Hepatocyte (in vitro differentiated cells): Measurements from ENCODE around the gene EXOC6. TPM values are rescaled to one million over a fixed set of nuclear protein-coding genes. Genes with fewer than 3 reads are reported as not detected.
"Not testable (repeated sequence)": the region's sequence is repeated elsewhere in the genome, so short reads cannot be mapped to it uniquely, and the experiment has no call there.

Experiments
- DNase-seq: peaks from one replicate; pipeline ENCODE4 v3.0.0-alpha.2; 2016; ENCODE audit warnings: low spot score
- H2AFZ ChIP-seq: fragments of 200-600 bp; sonication (generic); 2 replicates; pipeline ENCODE4 v1.6.0; 2016; ENCODE audit warnings: antibody characterized with exemption, mild to moderate bottlenecking
- H3K27ac ChIP-seq: fragments of 200-600 bp; sonication (generic); 2 replicates; pipeline ENCODE4 v1.5.1; 2016; ENCODE audit warnings: mild to moderate bottlenecking
- H3K27me3 ChIP-seq: fragments of 200-600 bp; sonication (generic); 2 replicates; pipeline ENCODE4 v1.6.1; 2016
- H3K36me3 ChIP-seq: fragments of 200-600 bp; sonication (generic); replicated peaks from 2 replicates; pipeline ENCODE4 v1.5.1; 2016; ENCODE audit warnings: low read depth; ENCODE audit not compliant: insufficient read depth
- H3K4me1 ChIP-seq: fragments of 200-600 bp; sonication (generic); 2 replicates; pipeline ENCODE4 v1.5.1; 2016; ENCODE audit warnings: mild to moderate bottlenecking, moderate library complexity; ENCODE audit not compliant: insufficient read depth
- H3K4me2 ChIP-seq: fragments of 200-600 bp; sonication (generic); 2 replicates; pipeline ENCODE4 v1.6.0; 2016
- H3K4me3 ChIP-seq: fragments of 200-600 bp; sonication (generic); 2 replicates; pipeline ENCODE4 v1.5.1; 2016; ENCODE audit warnings: mild to moderate bottlenecking
- H3K79me2 ChIP-seq: fragments of 200-600 bp; sonication (generic); 2 replicates; pipeline ENCODE4 v1.6.0; 2017; ENCODE audit warnings: mild to moderate bottlenecking
- H3K9me2 ChIP-seq: fragments of 200-600 bp; sonication (generic); replicated peaks from 2 replicates; pipeline ENCODE4 v1.6.0; 2017; ENCODE audit warnings: mild to moderate bottlenecking; ENCODE audit not compliant: insufficient read depth
- H3K9me3 ChIP-seq: fragments of 200-600 bp; sonication (generic); 2 replicates; pipeline ENCODE4 v1.5.1; 2016; ENCODE audit warnings: low read depth, mild to moderate bottlenecking
- H4K20me1 ChIP-seq: fragments of 200-600 bp; sonication (generic); 2 replicates; pipeline ENCODE4 v1.6.0; 2016; ENCODE audit warnings: mild to moderate bottlenecking; ENCODE audit not compliant: insufficient read depth, poor library complexity, severe bottlenecking
- EZH2 ChIP-seq: fragments of 200-600 bp; sonication (generic); IDR thresholded peaks from 2 replicates; pipeline ENCODE4 v1.6.1; 2016; ENCODE audit warnings: antibody characterized with exemption, mild to moderate bottlenecking, borderline replicate concordance
- EZH2phosphoT487 ChIP-seq: fragments of 200-600 bp; sonication (generic); IDR thresholded peaks from one replicate; pipeline ENCODE4 v1.6.1; 2018; ENCODE audit warnings: antibody characterized with exemption, mild to moderate bottlenecking, low read depth, moderate library complexity; ENCODE audit not compliant: unreplicated experiment, severe bottlenecking
- WGBS: methylation state at CpG from one replicate; pipeline ENCODE4 v1.1.6; 2016; ENCODE audit warnings: low lambda C conversion rate; ENCODE audit errors: missing lambda C conversion rate; 5-methylcytosine and 5-hydroxymethylcytosine counted together
- polyA plus RNA-seq: library from polyadenylated mRNA; unstranded; fragments of >200 nt; fragmentation: Nextera tagmentation; extraction: Ambion mirVana; gene quantifications from 2 replicates; pipeline ENCODE4 v1.2.1, GENCODE V29; 2016
- total RNA-seq: library from RNA; depleted of rRNA; stranded (reverse); fragments of >200 nt; gene quantifications from 2 replicates; pipeline ENCODE4 v1.2.3, GENCODE V29; 2014
- TF ChIP-seq, protein P1 (sequence below): fragments of 200-600 bp; sonication (generic); IDR thresholded peaks from 2 replicates; pipeline ENCODE4 v1.5.1; 2016; ENCODE audit warnings: antibody characterized with exemption, mild to moderate bottlenecking; ENCODE audit not compliant: poor library complexity

EXOC6 gene
- total and polyA plus RNA-seq, 2 experiments from 2014 or later, result 5.8 to 11.7 TPM

DNA sequence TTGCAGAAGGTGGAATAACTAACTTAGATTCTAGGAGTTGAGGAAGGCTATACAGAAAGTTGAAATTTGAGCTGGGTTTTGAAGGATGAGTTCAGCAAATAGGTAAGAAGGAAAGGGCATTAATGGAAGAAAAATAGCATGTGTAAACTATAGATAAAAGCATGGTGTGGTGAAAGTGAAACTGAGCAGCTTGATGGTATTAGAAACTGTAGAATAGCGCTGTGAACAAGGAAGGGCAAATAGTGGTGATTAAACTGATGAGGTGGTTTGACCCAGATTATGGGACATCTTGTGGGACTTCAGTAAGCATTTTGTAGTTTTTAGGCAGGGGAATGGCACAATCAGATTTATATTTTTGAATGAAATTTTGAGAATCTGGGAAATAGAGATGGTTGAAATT, 90.5 kb downstream of the EXOC6 start:
- WGBS, result 85% methylated on average over 1 of the region's 1 CpG
- no peak overlapping the region for H3K27ac ChIP-seq
- no peaks in the 10 kb centered on the region for H3K27me3 ChIP-seq
- no peak overlapping the region for H3K4me2 ChIP-seq
- no peaks in the 10 kb centered on the region for H3K9me3 ChIP-seq
- no peaks in the 10 kb centered on the region for H3K79me2 ChIP-seq
- H3K9me2 ChIP-seq, result no peaks in the 10 kb centered on the region
- no peak overlapping the region for H2AFZ ChIP-seq
- no peak for TF ChIP-seq EZH2phosphoT487
- TF ChIP-seq, protein P1, sequence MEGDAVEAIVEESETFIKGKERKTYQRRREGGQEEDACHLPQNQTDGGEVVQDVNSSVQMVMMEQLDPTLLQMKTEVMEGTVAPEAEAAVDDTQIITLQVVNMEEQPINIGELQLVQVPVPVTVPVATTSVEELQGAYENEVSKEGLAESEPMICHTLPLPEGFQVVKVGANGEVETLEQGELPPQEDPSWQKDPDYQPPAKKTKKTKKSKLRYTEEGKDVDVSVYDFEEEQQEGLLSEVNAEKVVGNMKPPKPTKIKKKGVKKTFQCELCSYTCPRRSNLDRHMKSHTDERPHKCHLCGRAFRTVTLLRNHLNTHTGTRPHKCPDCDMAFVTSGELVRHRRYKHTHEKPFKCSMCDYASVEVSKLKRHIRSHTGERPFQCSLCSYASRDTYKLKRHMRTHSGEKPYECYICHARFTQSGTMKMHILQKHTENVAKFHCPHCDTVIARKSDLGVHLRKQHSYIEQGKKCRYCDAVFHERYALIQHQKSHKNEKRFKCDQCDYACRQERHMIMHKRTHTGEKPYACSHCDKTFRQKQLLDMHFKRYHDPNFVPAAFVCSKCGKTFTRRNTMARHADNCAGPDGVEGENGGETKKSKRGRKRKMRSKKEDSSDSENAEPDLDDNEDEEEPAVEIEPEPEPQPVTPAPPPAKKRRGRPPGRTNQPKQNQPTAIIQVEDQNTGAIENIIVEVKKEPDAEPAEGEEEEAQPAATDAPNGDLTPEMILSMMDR, result no peak
- TF ChIP-seq EZH2, result no peak
- DNase-seq, result no peak
- no peak overlapping the region for H3K4me3 ChIP-seq
- H3K4me1 ChIP-seq, result no peaks in the 10 kb centered on the region
- no peaks in the 10 kb centered on the region for H3K36me3 ChIP-seq
- no peaks in the 10 kb centered on the region for H4K20me1 ChIP-seq

DNA sequence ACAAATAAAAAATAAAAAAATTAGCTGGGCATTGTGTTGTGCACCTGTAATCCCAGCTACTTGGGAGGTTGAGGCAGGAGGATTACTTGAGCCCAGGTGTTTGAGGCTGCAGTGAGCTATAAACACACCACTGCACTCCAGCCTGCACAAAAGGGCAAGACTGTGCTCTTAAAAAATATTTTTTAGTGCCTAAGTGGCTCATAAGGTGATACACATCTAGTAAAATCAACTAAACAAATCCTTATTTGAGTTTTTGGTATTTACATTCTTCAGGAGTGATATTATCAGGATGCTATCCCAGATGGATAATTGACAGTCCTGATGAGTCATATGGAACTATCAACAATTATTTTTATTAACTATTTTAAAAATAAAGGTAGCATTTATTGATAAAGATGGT, 93.9 kb downstream of the EXOC6 start:
- H3K4me2 ChIP-seq, result no peak overlapping the region
- H3K4me1 ChIP-seq, result no peaks in the 10 kb centered on the region
- no peaks in the 10 kb centered on the region for H4K20me1 ChIP-seq
- no peak for DNase-seq
- no peak overlapping the region for H3K27ac ChIP-seq
- H3K36me3 ChIP-seq, result no peaks in the 10 kb centered on the region
- H3K9me3 ChIP-seq, result no peaks in the 10 kb centered on the region
- TF ChIP-seq, protein P1, result no peak
- TF ChIP-seq EZH2phosphoT487 (no peak), EZH2 (no peak)
- no peaks in the 10 kb centered on the region for H3K27me3 ChIP-seq
- no peaks in the 10 kb centered on the region for H3K79me2 ChIP-seq
- H3K9me2 ChIP-seq, result no peaks in the 10 kb centered on the region
- no peak overlapping the region for H3K4me3 ChIP-seq
- H2AFZ ChIP-seq, result no peak overlapping the region

DNA sequence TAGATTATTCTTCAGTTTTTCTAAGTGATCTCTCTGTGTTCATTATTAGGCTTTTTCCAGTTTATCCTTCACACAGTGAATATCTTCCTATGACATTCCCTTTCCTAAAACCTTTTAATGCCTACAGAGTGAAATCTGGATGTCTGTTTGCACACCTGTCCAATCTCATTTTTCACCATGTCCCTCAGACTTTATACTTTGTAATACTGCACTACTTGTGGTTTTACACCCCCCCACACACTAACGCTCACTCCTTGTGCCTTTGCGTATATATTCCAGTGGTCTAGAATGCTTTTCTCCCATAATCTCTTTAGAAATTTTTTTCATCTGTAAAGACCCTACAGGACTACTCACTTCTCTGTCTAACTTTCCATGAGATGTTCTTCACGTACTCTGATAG, 98.2 kb downstream of the EXOC6 start:
- Histone ChIP-seq H3K27me3 (no peaks in the 10 kb centered on the region), H2AFZ (no peak overlapping the region), H3K79me2 (no peaks in the 10 kb centered on the region), H4K20me1 (no peaks in the 10 kb centered on the region), H3K4me2 (no peak overlapping the region), H3K36me3 (no peaks in the 10 kb centered on the region), H3K4me3 (no peak overlapping the region), H3K27ac (no peak overlapping the region), H3K4me1 (no peaks in the 10 kb centered on the region), H3K9me3 (no peaks in the 10 kb centered on the region), H3K9me2 (no peaks in the 10 kb centered on the region)
- WGBS, result 93% methylated on average over 3 of the region's 3 CpGs
- no peak for DNase-seq
- TF ChIP-seq, protein P1, result no peak
- TF ChIP-seq EZH2phosphoT487, result no peak
- TF ChIP-seq EZH2, result no peak

DNA sequence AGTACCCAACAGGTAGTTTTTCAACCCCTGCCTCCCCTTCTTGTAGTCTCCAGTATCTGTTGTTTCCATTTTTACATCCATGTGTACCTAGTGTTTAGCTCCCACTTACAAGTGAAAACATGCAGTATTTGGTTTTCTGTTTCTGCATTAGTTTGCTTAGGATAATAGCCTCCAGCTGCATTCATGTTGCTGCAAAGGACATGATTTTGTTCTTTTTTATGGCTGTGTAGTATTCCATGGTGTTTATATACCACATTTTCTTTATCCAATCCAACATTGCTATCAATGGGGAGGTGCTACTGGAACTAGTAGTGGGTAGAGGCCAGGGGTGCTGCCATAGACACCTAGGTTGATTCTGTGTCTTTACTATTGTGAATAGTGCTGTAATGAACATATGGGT, 104.3 kb downstream of the EXOC6 start:
- not testable (repeated sequence) for H3K27ac ChIP-seq, H3K4me1 ChIP-seq, H2AFZ ChIP-seq, H3K79me2 ChIP-seq, H3K36me3 ChIP-seq, H4K20me1 ChIP-seq, H3K4me3 ChIP-seq, H3K27me3 ChIP-seq, H3K9me3 ChIP-seq, H3K4me2 ChIP-seq, DNase-seq, H3K9me2 ChIP-seq
